IMR-90 (cell line): Measurements from ENCODE around the gene MARF1. TPM values are rescaled to one million over a fixed set of nuclear protein-coding genes. Genes with fewer than 3 reads are reported as not detected.
A peak's percentile ranks its signal among the peaks of the same experiment; 100 is the strongest.

Experiments used
- ATAC-seq: fragments of 200-7000 bp; cut with Tn5 transposase; 2 replicates; pipeline ENCODE4 v1.9.1; 2020; ENCODE audit warnings: low read depth, mild to moderate bottlenecking, moderate library complexity
- BruUV-seq: library from RNA; stranded (reverse); fragments of 400-500 nt; replicated peaks from 2 replicates; lab custom pipeline; 2021; lab: Mats Ljungman, UMichigan
- CTCF ChIA-PET: fragments of 300-600 bp; formaldehyde crosslinking; extraction: SDS; loops from one replicate; lab custom pipeline; 2021; ENCODE audit warnings: antibody characterized with exemption; lab: Yijun Ruan, JAX
- POLR2A ChIA-PET: fragments of 300-600 bp; sonication (Branson Sonifier 250); formaldehyde crosslinking; loops from one replicate; lab custom pipeline; 2022; ENCODE audit warnings: antibody characterized with exemption; ENCODE audit not compliant: unreplicated experiment; lab: Charles Lee
- DNase-seq: peaks from one replicate; pipeline ENCODE4 v3.0.0; 2013
- H2AFZ ChIP-seq: replicated peaks from 2 replicates; pipeline ENCODE3; 2013; ENCODE audit warnings: low read length, mild to moderate bottlenecking; ENCODE audit not compliant: poor library complexity
- H2AK5ac ChIP-seq: 2 replicates; pipeline ENCODE4 v1.6.1; 2013; ENCODE audit warnings: low read depth, low read length, inconsistent platforms
- H2AK9ac ChIP-seq: replicated peaks from 2 replicates; pipeline ENCODE3; 2013; ENCODE audit warnings: mild to moderate bottlenecking, low read depth, low read length, moderate library complexity; ENCODE audit not compliant: poor library complexity
- H2BK120ac ChIP-seq: 2 replicates; pipeline ENCODE4 v1.6.1; 2013; ENCODE audit warnings: low read depth, low read length, inconsistent platforms
- H2BK15ac ChIP-seq: 3 replicates; pipeline ENCODE4 v1.6.1; 2013; ENCODE audit warnings: low read depth, low read length, inconsistent platforms
- H2BK20ac ChIP-seq: 2 replicates; pipeline ENCODE4 v1.6.1; 2013; ENCODE audit warnings: low read depth, mild to moderate bottlenecking, inconsistent platforms, low read length, moderate library complexity
- H2BK5ac ChIP-seq: 2 replicates; pipeline ENCODE4 v1.6.1; 2013; ENCODE audit warnings: mild to moderate bottlenecking, low read depth, low read length, inconsistent platforms; ENCODE audit not compliant: poor library complexity, severe bottlenecking
- H3K14ac ChIP-seq: replicated peaks from 2 replicates; pipeline ENCODE4 v1.6.1; 2013; ENCODE audit warnings: low read depth, low read length, inconsistent platforms
- H3K18ac ChIP-seq: 2 replicates; pipeline ENCODE4 v1.6.1; 2013; ENCODE audit warnings: low read depth, low read length, control low read depth
- H3K23ac ChIP-seq: 2 replicates; pipeline ENCODE4 v1.6.1; 2013; ENCODE audit warnings: low read depth, low read length, inconsistent platforms
- H3K27ac ChIP-seq: 2 replicates; pipeline ENCODE4 v1.5.1; 2013; ENCODE audit warnings: mild to moderate bottlenecking, control low read depth, low read length; ENCODE audit not compliant: insufficient read depth
- H3K27me3 ChIP-seq: 2 replicates; pipeline ENCODE4 v1.6.1; 2013; ENCODE audit warnings: low read length; ENCODE audit not compliant: control insufficient read depth, insufficient read depth
- H3K36me3 ChIP-seq: 2 replicates; pipeline ENCODE4 v1.6.1; 2013; ENCODE audit warnings: low read length, mixed read lengths; ENCODE audit not compliant: control insufficient read depth, insufficient read depth
- H3K4ac ChIP-seq: 2 replicates; pipeline ENCODE4 v1.6.1; 2013; ENCODE audit warnings: low read depth, low read length, inconsistent platforms
- H3K4me1 ChIP-seq: 2 replicates; pipeline ENCODE4 v1.6.1; 2013; ENCODE audit warnings: low read length, mixed read lengths; ENCODE audit not compliant: control insufficient read depth, insufficient read depth
- H3K4me2 ChIP-seq: 2 replicates; pipeline ENCODE4 v1.6.1; 2013; ENCODE audit warnings: low read depth, mild to moderate bottlenecking, control low read depth, low read length, moderate library complexity
- H3K4me3 ChIP-seq: 2 replicates; pipeline ENCODE4 v1.5.1; 2013; ENCODE audit warnings: low read depth, mild to moderate bottlenecking, control low read depth, low read length, moderate library complexity; ENCODE audit not compliant: insufficient read depth
- H3K56ac ChIP-seq: 2 replicates; pipeline ENCODE4 v1.6.1; 2013; ENCODE audit warnings: low read length, inconsistent platforms; ENCODE audit not compliant: insufficient read depth; ENCODE audit errors: extremely low read depth
- H3K79me1 ChIP-seq, 2 experiments: 2 replicates each; pipeline ENCODE4 v1.6.1; 2013; ENCODE audit warnings: low read length in 2 of 2, inconsistent platforms in 1 of 2, low read depth in 1 of 2
- H3K9ac ChIP-seq: 2 replicates; pipeline ENCODE4 v1.6.1; 2013; ENCODE audit warnings: low read depth, low read length, control low read depth
- H3K9me1 ChIP-seq: 2 replicates; pipeline ENCODE4 v1.6.1; 2013; ENCODE audit warnings: low read length, inconsistent platforms; ENCODE audit not compliant: insufficient read depth
- H3K9me3 ChIP-seq: 2 replicates; pipeline ENCODE4 v1.6.1; 2013; ENCODE audit warnings: low read length; ENCODE audit not compliant: control insufficient read depth, insufficient read depth
- H4K20me1 ChIP-seq: 2 replicates; pipeline ENCODE4 v1.6.1; 2013; ENCODE audit warnings: low read length, inconsistent platforms; ENCODE audit not compliant: insufficient read depth
- H4K5ac ChIP-seq: 2 replicates; pipeline ENCODE4 v1.6.1; 2013; ENCODE audit warnings: mild to moderate bottlenecking, low read depth, low read length, control low read depth
- H4K8ac ChIP-seq, 2 experiments: 2 replicates each; pipeline ENCODE4 v1.6.1; 2013; ENCODE audit warnings: low read depth in 2 of 2, low read length in 2 of 2, control low read depth in 1 of 2, inconsistent platforms in 1 of 2
- H4K91ac ChIP-seq: 2 replicates; pipeline ENCODE4 v1.6.1; 2013; ENCODE audit warnings: low read depth, low read length, inconsistent platforms; ENCODE audit not compliant: insufficient read depth
- BHLHE40 ChIP-seq: fragments of 150-350 bp; IDR thresholded peaks from 2 replicates; pipeline ENCODE4 v1.6.1; 2016; ENCODE audit warnings: mild to moderate bottlenecking, low read depth, low read length
- ELK1 ChIP-seq: fragments of 150-350 bp; IDR thresholded peaks from 2 replicates; pipeline ENCODE4 v1.6.1; 2016; ENCODE audit warnings: low read depth, mild to moderate bottlenecking, low read length, moderate library complexity, borderline replicate concordance
- MAZ ChIP-seq: IDR thresholded peaks from 2 replicates; pipeline ENCODE4 v1.6.1; 2012; ENCODE audit warnings: low read depth, mild to moderate bottlenecking, low read length, improper control_type of control experiment, moderate library complexity, borderline replicate concordance
- POLR2A ChIP-seq: IDR thresholded peaks from 2 replicates; pipeline ENCODE4 v1.6.1; 2012; ENCODE audit warnings: mild to moderate bottlenecking, low read depth, low read length
- RFX5 ChIP-seq: IDR thresholded peaks from 2 replicates; pipeline ENCODE4 v1.8.0; 2012; ENCODE audit warnings: low read depth, mild to moderate bottlenecking, low read length, moderate library complexity
- WGBS, 2 experiments: methylation state at CpG; one replicate each; pipeline versions ENCODE4 v1.1.5 to v1.1.7; 2013; ENCODE audit warnings: missing lambda C conversion rate in 2 of 2; ENCODE audit not compliant: insufficient read length in 1 of 2; ENCODE audit errors: extremely low coverage in 2 of 2; 5-methylcytosine and 5-hydroxymethylcytosine counted together
- dilution Hi-C: fragments of 300-500 bp; cut with HindIII; formaldehyde crosslinking; loops from one replicate; pipeline ENCODE4 v1.14.3; 2018; ENCODE audit warnings: low sequenced_read_pairs; ENCODE audit not compliant: unreplicated experiment
- in situ Hi-C: fragments of 300-500 bp; cut with MboI; formaldehyde crosslinking; loops from 3 replicates; pipeline ENCODE4 v1.14.3; 2019; ENCODE audit warnings: low sequenced_read_pairs, inconsistent platforms, mixed read lengths
- intact Hi-C: fragments of 100-400 bp; cut with micrococcal nuclease; formaldehyde crosslinking; loops from 2 replicates; pipeline ENCODE4 v1.10.0; 2022
- polyA plus RNA-seq, 3 experiments: library from polyadenylated mRNA; depleted of rRNA; stranded (reverse); fragments of >200 nt; gene quantifications; 2 replicates each; pipeline ENCODE4 v1.2.3, GENCODE V29; 2012; ENCODE audit warnings: low replicate concordance in 1 of 3
- total RNA-seq: library from RNA; depleted of rRNA; stranded (reverse); fragments of >200 nt; gene quantifications from 2 replicates; pipeline ENCODE4 v1.2.3, GENCODE V29; 2012
- TF ChIP-seq, protein P1 (sequence below): fragments of 150-350 bp; IDR thresholded peaks from 2 replicates; pipeline ENCODE4 v1.6.1; 2017; ENCODE audit warnings: mild to moderate bottlenecking, antibody characterized with exemption, low read length, low read depth

Gene MARF1
- total and polyA plus RNA-seq, 2 of the 4 experiments (the other 2 are of a cell fraction) = 9.0 to 12.9 TPM

DNA sequence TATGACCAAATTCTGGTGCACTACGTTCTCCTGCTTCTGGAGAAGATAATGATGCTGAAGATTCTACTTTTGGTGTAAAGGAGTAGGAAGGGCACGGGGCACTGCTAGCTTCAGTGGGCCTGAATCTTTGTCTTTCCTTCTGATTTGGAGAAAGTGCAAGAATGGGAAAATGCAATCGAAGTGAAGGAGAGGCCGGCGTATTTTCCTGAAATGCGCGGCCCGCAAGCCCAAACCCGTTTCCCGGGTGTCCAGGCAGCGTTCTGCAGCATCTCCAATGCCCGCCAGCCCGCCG lies 6.7 kb upstream of the MARF1 start:
- POLR2A ChIA-PET = no interaction called here
- Histone ChIP-seq H3K79me1 (peaks cover 23 to 43% of the 10 kb centered on the region in 2 experiments), H2AK5ac (0 out of 2 replicates have a peak overlapping the region, but pooled peaks have one; percentile 5), H4K8ac (peak overlapping the region in 1 of 2 experiments; percentile 41; a peak in 1 of 4 replicates), H2BK5ac (peak overlapping the region; percentile 7), H3K4ac (peak overlapping the region; percentile 14; the same call in 1 of the 2 replicates), H4K20me1 (peaks cover 25% of the 10 kb centered on the region), H2AK9ac (peak overlapping the region; percentile 73), H3K4me3 (peak overlapping the region; percentile 47), H3K36me3 (no peaks in the 10 kb centered on the region), H3K9ac (peak overlapping the region; percentile 37; the same call in 1 of the 2 replicates), H2AFZ (peak overlapping the region; percentile 93), H3K9me1 (peaks cover 6% of the 10 kb centered on the region), H3K4me1 (peaks cover 6% of the 10 kb centered on the region), H4K5ac (no peak overlapping the region), H3K4me2 (peak overlapping the region; percentile 90), H3K9me3 (no peaks in the 10 kb centered on the region), H2BK20ac (peak overlapping the region; percentile 43), H2BK15ac (peak overlapping the region; percentile 9; the same call in 1 of the 3 replicates), H3K18ac (peak overlapping the region; percentile 28; the same call in 1 of the 2 replicates), H3K27ac (no peak overlapping the region; the same call in 1 of the 2 replicates), H3K56ac (no peak overlapping the region), H3K23ac (peak overlapping the region; percentile 88), H3K14ac (no peak overlapping the region; the same call in 1 of the 2 replicates), H2BK120ac (peak overlapping the region; percentile 28), H4K91ac (no peak overlapping the region), H3K27me3 (no peaks in the 10 kb centered on the region)
- TF ChIP-seq BHLHE40 (no peak), MAZ (no peak), RFX5 (no peak), POLR2A (no peak), ELK1 (no peak)
- TF ChIP-seq, protein P1, sequence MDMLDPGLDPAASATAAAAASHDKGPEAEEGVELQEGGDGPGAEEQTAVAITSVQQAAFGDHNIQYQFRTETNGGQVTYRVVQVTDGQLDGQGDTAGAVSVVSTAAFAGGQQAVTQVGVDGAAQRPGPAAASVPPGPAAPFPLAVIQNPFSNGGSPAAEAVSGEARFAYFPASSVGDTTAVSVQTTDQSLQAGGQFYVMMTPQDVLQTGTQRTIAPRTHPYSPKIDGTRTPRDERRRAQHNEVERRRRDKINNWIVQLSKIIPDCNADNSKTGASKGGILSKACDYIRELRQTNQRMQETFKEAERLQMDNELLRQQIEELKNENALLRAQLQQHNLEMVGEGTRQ = no peak
- BruUV-seq = no TSS peak
- in situ Hi-C loops = no loop called here
- intact Hi-C loops = loop anchor here (2.0 to 5.0 kb wide), 3 partner anchors 23 to 548 kb away; no protein-coding TSS in a partner anchor
- CTCF ChIA-PET = no interaction called here
- DNase-seq (no peak), ATAC-seq (no peak; the same call in 1 of the 2 replicates)
- 0% methylated on average over 6 of the region's 14 CpGs; no CpG with 5 or more reads in 1 of the 2 experiments for WGBS, 2 experiments
- dilution Hi-C loops = no loop called here
